Measurements from ENCODE around the gene RAB37.

The RAB37 gene

DNA sequence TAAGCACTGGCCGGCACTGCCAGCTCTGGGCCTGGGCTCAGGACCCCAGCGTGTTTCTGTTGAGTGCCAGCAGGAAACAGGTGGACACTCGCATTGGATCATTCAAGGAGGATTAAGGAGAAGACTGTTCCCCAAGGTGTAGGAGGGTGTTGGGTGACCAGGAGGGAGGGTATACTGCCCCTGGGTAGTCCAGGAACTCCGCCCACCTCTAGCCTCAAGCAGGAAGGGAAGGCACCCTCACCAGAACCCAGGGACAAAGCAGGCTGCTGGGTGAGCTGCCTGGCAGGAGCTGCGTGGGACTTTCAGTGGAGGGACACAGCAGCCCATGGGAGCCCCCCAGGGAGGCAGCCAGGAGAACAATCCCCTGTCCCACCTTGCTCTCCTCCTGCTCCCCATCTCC is 7.7 kb upstream of the RAB37 start:
- DNase-seq: no peak

DNA sequence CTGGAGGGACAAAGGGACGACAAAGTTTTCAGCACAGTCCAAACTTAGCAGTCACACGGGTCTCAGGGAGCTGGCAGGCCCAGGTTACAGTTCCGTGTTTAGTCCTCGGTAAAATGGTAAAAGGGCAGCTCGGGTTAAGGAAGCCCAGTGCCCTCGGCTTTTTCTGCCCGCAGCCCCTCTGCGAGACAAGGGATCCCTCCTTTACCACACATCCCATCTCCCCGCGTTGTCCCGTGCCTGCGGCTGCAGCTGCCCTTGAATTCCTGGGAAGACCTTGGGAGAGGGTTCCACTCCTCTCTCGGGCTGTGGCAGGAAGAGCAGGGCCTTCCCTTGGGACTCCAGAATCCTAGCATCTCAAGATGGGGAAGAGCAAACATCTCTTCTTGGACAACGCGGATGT is 7.2 kb upstream of the RAB37 start:
- no peak for DNase-seq

DNA sequence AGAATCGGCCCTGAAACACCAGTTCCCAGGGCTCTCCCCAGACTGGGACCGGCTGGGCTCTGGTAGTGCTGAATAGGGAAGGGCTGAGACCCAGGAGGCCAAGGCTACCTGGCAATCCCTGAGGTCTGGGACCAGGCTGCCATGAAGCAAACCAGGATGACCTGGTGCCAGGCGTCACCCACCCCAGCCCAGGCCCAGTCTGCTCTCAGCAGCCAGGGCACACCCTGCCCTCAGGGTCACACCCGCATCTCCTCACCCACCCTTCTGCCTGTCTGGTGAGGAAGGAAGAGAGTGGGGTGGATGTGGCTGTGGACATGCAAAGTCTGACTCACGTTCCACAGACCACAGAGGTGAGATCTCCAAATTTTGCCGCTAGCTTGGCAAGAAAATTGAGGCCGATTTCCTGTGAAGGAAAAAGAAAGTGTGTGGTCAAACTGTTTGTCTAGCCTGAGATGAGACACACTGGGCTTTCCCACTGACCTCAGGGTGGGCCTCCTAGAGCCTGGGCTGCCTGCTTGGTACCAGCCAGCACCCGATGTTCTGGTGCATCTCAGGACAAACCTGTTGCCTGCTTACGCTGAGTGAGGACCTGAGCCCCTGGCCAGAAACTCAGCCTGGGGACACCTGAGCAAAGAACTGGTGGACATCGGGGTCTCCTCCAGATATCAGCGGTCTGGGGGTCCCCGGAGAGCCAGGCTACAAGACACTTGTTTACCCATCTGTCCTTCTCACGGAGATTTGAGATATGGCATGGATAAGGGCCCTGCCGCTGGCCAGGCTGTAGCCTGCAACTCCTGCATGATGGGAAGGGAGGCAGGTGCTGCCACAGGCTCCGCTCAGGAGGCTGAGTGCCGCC is 6.3 kb upstream of the RAB37 start:
- no peak for DNase-seq

DNA sequence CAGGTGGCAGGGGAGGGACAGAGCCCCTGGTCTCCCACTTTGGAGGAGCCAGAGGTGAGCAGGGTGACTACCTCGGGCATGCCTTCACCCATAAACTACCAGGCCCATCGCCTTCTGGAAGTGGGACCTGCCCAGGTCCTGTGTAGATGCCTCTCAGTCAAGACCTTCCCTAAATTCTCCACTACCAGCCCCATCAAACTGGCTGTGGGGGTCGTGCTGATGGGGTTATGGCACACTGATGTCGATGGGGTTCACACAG is 5.8 kb upstream of the RAB37 start:
- no peak for DNase-seq

DNA sequence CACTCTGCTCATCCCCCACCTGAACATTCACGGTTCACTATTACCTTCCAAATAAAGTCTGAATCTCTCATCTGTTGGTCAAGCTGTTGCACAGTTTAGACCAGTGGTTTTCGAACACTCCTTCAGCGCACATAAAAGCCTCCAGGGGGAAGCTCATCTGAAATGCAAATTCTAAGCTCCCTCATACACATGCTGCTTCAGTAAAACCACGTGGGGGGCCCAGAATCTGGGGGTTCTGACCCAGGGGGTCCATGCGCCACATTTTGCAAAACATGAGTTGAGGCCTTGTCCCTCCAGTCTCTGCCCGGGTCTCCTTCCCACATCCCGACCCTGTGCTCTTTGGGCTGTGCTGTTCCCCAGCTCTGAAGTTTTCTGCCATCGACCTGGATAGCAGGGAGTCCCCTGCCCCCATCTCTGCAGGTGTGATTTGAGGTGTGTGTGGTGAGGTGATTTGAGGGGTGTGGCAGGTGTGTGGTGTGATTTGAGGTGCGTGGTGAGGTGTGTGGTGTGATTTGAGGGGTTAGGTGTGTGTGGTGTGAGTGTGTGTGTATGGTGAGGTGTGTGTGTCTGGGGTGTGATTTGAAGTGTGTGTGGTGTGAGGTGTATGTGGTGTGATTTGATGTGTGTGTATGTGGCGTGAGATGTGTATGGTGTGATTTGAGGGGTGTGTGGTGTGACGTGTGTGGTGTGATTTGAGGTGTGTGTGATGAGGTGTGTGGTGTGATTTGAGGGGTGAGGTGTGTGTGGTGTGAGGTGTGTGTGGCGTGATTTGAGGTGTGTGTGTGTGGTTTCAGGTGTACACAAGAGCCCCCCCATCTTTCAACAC is 4.8 kb upstream of the RAB37 start:
- no peak for DNase-seq

DNA sequence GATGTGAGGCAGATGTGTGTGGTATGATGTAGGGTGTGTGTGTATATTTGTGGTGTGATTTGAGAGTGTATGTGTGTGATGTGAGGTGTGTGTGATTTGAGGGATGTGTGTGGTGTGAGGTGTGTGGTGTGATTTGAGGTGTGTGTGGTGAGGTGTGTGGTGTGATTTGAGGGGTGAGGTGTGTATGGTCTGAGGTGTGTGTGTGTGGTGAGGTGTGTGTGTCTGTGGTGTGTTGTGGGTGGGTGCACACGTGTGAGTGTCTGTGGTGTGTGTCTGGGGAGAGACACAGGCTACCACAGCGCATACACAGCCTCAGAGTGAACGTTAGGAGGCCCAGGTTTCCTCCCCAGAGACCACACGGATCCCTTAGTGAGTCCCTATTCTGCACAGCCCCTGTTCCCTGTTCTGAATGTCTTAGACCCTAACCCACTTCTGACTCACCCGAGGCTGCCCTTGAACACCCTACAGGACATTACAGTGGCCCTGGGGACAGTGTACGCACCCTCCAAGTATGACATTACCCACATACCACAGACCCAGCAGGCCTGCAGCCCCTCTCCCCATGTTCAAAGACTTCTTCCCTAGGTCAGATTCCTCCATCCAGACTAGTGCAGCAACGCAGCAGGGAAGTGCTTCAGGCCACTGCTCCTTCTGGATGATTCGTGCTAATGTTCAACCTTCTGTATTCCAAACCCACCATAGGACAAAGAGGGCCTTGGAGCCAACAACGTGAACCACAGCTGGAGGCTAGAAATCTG is 3.5 kb upstream of the RAB37 start:
- no peak for DNase-seq

DNA sequence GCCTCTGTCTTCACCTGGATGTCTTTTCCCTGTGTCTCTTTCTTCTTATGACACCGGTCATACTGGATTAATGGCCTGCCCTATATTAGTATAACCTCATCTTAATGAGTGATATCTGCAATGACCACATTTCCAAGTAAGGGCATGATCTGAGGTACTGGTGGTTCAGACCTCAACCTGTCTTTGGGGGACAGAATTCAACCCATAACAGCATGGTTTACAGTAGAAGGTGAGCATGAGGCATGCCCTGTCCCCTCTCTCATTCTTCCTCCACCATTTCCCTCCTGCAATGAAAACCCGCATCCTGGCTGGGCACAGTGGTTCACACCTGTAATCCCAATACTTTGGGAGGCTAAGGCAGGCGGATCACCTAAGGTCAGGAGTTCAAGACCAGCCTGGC is 2.8 kb upstream of the RAB37 start:
- DNase-seq: no peak

DNA sequence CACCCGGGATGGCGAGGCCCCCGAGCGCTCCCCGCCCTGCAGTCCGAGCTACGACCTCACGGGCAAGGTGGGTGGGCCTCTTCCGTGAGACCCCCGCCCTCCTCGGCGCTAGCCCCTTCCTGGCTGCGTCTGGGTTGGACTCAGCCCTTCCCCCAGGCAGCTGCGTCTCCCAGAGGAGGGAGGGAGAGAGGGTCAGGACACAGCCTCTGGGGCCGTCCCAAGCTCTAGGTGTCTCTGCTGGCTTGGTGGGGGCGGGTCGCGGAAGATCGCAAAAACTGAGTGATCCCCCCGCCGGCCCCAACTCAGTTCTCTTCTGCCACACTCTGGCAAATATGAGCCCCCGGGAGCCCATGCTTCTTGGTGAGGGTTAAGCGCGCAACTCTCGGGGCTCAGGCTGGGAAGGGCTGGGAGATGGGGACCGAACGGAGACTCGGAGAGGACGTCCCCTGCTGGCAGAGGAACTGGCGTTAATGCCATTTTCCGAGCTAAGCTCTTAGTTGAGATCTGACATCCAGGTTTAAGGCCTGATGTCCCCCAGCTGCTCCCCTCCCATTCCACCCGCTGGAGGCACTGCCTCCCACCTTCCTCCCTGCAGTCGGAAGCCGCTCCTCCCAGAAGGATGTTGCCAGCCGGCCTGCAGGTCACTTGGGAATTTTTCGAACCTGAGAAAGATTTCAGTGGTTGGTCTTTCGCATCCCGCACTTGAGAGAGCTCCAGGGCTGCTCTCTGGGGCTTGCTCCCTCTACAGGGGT is 419 bp downstream of the RAB37 start:
- DNase-seq: no peak

DNA sequence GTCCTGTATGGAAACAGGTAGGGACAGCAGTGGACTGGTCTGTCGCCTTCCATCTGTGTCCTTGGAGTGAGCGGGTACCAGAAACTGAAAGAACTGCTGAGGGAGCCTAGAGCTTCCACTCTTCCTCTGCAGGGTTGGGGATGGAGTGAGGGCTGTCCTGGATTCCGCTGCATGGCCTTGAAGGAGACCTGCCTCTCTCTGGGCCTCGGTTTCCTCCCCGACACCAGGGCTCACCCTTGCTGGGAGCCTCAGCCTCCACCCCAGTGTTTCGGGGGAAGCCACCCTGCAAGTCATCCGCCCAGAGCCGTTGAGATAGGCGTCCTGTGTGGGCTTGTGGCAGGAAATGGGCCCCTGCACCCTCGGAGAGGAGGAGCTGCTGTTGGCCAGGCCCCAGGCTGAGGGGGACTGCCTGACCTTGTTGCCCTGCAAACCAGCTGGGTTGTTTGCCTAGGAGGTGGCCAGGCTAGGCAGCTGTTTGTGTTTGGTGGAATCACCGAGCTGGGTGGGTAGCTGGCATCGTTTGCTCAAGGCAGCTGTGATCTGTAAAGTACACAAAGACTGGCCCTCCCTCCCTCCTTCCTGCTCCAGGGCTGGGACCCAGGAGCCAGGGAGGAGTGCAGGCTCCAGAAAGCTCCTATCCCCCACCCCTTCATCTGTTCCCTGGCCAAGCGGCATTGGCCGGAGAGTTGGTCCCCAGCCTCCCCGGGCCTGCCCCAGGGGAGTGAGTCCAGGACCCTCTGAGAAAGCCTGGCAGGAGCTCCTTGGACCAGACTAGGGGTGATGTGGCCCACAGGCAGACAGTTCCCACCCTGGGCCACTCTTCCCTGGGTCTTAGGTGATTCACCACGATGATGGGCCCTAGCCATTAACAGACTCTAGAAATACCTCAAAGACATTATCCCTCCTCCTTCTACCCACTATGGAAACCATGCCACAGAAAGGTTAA is 1.3 kb downstream of the RAB37 start:
- no peak for DNase-seq

DNA sequence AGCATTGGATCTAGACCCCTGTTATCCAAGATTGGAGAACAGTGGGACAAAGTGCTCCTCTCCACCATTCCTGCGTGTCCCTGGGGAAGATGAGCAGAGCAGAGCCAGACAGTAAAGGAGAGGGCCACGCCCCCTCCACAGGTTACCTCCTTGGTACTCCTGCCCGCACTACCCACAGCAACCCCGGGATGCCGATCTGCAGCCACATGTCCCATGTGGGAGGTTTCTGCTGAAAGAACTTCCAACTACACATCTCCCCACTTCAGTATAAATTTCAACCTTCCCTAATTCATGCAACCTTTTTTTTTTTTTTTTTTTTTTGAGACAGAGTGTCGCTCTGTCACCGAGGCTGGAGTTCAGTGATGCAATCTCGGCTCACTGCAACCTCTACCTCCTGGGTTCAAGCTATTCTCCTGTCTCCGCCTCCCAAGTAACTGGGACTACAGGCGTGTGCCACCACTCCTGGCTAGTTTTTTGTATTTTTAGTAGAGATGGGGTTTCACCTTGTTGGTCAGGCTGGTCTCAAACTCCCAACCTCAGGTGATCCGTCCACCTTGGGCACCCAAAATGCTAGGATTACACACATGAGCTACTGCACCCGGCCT is 2.3 kb downstream of the RAB37 start:
- no peak for DNase-seq

DNA sequence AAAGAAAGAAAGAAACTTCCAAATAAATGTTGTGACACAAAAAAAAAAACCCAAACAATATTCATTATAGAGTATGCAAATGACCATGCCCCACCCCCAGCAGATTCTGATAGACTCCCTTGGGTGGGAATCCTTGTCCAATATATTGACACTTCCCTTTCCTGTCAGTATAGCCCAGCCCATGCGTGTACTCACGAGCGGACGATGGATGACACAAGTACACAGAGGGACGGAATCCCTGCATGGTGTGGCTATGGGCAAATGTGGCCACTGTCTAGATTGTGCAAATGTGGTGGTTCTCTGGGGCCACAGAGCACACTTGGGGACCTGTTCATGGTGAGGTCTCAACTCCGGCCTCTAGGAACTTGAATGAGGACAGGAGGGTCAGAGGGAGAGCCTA is 3.1 kb downstream of the RAB37 start:
- no peak for DNase-seq

DNA sequence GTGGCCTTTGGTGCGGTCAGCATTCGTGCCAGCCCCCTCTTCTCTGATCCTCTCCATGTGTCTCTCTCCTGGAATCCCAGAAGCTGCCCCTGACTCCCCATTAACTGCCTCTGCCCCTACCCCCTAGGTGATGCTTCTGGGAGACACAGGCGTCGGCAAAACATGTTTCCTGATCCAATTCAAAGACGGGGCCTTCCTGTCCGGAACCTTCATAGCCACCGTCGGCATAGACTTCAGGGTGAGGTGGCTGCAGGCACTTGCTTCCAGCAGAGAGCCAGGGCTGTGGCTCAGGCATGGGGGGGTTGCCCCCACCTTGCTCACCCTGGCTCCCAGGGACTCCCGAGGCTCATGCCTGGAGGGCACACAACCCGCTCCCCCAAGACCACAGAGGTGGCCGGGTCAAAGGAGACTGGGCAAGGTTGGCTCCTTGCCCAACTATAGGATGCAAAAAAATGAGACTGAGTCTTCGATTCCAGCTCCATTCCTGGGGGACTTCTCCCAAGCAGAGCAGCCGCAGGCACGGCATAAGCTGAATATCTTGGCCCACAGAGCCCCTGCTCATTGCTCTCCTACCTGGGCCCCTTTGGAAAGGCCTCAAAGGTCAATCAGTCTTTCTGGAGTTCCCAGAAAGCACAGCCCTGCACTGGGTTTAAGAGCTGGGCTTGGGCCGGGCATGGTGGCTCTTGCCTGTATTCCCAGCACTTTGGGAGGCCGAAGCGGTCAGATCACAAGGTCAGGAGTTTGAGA is 3.8 kb downstream of the RAB37 start:
- DNase-seq: no peak

DNA sequence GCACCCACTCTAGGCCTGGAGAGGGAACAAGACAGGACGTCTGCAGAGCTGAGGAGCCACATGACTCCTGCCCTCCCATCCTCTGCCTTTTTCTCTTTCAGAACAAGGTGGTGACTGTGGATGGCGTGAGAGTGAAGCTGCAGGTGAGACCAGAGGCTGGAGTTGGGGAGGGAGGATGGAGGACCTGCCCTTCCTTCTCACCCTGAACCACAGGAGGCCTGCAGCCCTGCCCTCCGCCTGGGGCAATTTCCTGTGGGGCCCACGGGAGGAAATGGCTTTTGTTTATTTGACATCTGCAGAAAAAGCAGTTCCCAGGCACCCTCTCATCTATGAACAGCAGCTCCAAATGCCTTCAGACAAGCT is 5.1 kb downstream of the RAB37 start:
- no peak for DNase-seq

DNA sequence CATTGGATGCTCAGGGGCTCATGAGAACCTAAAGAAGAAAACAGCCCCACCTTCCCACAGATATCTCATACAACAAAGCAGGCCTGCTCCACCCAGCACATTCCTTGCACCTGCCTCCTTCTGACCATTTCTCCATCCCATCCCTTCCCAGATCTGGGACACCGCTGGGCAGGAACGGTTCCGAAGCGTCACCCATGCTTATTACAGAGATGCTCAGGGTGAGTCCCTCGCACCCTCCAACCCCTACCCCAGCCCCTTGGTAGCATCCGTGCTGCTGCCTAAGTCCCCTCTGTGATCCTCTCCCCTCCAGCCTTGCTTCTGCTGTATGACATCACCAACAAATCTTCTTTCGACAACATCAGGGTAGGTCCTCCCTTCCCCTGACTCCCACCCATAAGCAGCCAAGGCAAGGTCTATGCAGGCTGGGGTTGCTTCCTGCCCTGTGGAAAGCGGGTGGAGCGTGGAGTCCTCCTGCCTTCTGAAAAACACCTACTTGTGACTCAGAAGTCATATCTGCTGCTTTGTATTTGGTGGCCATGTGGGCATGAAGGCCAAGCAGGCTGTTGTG is 6.0 kb downstream of the RAB37 start:
- no peak for DNase-seq

DNA sequence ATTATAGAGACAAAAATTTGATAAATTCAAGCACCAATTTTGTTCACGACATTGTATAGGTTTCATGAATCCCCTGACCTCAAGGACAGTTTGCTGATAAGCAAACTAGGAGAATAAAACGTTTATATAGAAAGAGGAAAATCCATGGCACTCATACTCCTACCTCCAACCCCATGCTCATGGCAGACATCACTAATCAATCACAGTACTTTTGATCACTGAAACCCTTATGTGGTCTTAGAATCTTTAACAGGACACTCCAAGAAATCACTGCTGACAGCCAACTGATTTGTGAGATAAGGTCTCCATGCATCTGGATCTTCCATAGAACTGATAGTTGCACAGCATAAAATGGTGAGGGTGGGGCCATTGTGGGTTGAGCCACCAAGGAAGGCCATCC is 6.7 kb downstream of the RAB37 start:
- DNase-seq: no peak

DNA sequence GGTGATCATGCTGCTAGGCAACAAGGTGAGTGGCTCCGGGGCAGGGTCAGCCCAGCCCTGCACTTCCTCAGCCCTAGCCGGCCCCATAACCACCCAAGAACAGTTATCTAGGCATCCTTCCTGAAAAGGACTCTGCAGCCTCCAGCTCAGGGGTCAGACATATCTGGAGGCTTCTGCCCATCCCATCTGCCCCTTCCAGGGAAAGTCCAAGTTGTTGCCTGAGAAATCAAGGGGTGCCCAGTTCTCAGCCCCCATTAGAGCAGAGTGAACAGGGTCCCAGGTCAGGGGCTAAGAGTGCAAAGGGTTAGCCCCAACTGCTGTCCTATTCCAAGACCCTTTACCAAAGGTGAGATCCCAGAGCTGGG is 7.3 kb downstream of the RAB37 start:
- no peak for DNase-seq

DNA sequence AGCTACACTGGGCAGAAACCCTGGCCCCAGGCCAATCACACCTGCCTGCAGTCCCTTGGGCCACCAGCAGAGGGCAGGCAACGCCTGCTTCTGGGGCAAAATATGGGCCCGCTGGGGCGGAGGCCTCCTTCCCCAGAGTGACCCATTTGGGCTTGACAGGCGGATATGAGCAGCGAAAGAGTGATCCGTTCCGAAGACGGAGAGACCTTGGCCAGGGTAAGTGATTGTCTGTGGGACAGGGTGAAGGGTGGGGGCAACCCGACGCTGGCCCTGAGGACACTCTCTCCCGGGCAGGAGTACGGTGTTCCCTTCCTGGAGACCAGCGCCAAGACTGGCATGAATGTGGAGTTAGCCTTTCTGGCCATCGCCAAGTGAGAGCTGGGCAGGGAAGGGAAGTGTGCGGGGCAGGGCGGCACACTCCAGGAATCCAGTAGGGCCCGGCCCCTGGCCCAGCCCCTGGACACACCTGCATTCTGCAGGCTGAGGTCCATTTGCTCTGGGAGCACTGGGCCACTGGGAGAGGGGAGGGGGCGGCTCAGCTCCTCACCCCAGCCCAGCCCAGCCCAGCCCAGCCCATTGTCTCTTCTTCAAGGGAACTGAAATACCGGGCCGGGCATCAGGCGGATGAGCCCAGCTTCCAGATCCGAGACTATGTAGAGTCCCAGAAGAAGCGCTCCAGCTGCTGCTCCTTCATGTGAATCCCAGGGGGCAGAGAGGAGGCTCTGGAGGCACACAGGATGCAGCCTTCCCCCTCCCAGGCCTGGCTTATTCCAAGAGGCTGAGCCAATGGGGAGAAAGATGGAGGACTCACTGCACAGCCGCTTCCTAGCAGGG is 7.9 kb downstream of the RAB37 start:
- DNase-seq: no peak

DNA sequence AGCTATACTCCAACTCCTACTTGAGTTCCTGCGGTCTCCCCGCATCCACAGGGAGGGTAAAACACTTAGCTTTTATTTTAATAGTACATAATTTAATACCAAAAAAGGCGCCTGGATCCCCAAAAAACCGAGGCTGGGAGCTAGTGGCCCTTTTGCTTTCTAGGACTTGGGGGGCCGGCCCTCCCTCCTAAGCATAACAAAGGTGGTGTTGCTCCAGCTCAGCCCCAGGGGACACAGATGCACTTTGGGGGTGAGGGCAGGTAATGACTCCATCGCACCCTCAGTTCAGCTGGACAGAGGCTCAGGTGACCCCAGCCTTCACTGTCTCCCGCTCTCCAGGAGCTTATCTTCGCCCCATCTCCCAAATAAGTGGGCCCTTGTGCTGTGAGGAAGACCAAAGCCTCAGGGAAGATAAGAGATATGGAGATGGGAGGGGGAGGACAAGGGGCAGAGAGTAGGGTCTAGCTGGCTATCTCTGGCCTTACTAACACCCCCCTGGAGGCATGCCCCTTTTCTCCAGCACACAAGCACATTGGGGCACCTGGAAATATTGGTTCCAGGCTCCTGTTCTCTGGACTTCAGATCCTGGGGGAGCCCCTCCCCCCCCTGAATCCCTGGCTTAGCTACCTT is 8.6 kb downstream of the RAB37 start:
- no peak for DNase-seq

DNA sequence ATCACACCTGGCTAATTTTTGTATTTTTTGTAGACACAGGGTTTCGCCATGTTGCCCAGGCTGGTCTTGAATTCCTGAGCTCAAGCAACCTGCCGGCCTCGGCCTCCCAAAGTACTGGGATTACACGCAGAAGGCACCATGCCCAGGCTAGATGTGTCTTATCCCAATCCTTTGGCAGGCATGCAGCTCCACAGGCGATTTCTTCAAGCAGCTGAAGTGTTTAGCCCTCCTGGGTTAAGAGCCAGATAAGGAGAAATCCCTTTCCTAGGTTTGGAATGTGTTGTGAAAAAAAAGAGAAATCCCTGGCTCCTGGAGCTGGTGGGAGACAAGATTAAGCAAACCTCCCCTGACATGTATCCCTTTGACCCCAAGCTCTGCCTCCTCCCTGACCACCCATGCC is 9.3 kb downstream of the RAB37 start:
- no peak for DNase-seq

All from DMS79 (cell line).